H1 (cell line): Measurements from ENCODE around the gene CRNN.

ENCODE experiments used
- CBX8 ChIP-seq: fragments of 300-800, 300-1000 bp; sonication (generic); IDR thresholded peaks from 2 replicates; pipeline ENCODE4 v1.7.1; 2016; ENCODE audit warnings: low read depth, low read length, borderline replicate concordance
- EP300 ChIP-seq, 2 experiments: IDR thresholded peaks; 1 replicate in 1 of 2; 2 replicates in 1 of 2; pipeline ENCODE4 v1.6.1; 2011 to 2012; ENCODE audit warnings: low read depth in 2 of 2, low read length in 2 of 2, mild to moderate bottlenecking in 2 of 2, borderline replicate concordance in 1 of 2, inconsistent platforms in 1 of 2, moderate library complexity in 1 of 2
- SAP30 ChIP-seq: fragments of 300-600 bp; sonication (generic); IDR thresholded peaks from 2 replicates; pipeline ENCODE4 v1.7.1; 2012; ENCODE audit warnings: low read length, moderate library complexity, mild to moderate bottlenecking, inconsistent platforms; ENCODE audit not compliant: insufficient read depth, insufficient replicate concordance
- TEAD4 ChIP-seq: IDR thresholded peaks from 2 replicates; pipeline ENCODE4 v1.6.1; 2012; ENCODE audit warnings: low read depth, low read length, inconsistent platforms, mixed read lengths
- YY1 ChIP-seq: IDR thresholded peaks from 2 replicates; pipeline ENCODE4 v1.6.1; 2011; ENCODE audit warnings: low read depth, mild to moderate bottlenecking, low read length
- TF ChIP-seq, protein P1 (sequence below), 3 experiments: IDR thresholded peaks; 1 replicate in 2 of 3; 2 replicates in 1 of 3; pipeline versions ENCODE4 v1.5.1 to v1.6.1; 2011; ENCODE audit warnings: low read length in 3 of 3, mild to moderate bottlenecking in 3 of 3, inconsistent platforms in 2 of 3, low read depth in 1 of 3, moderate library complexity in 1 of 3; ENCODE audit not compliant: insufficient read depth in 1 of 3; ENCODE audit errors: control extremely low read depth in 1 of 3
- TF ChIP-seq, protein P2 (sequence below): IDR thresholded peaks from 2 replicates; pipeline ENCODE4 v1.6.1; 2012; ENCODE audit warnings: low read length, inconsistent platforms

DNA sequence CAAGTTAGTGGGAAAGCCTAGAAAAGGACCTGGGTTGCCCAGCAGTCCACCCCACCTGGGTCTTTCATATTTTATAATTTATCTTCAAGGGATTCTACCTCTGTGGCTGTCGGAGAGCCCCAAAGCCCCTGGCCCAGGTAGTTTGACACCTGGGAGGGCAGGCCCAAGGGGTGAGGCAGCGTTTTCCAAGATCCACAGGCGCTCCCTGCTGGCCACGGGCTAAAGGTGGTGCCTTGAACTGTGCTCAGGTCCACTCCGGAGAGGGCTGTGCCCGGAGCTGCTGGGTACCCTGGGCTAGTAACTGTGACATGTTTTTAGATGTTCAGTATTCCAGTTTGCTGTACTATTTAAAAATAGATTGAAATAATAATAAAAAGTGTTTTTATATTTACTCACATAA lies 37.2 kb upstream of the CRNN start:
- TF ChIP-seq, protein P1, sequence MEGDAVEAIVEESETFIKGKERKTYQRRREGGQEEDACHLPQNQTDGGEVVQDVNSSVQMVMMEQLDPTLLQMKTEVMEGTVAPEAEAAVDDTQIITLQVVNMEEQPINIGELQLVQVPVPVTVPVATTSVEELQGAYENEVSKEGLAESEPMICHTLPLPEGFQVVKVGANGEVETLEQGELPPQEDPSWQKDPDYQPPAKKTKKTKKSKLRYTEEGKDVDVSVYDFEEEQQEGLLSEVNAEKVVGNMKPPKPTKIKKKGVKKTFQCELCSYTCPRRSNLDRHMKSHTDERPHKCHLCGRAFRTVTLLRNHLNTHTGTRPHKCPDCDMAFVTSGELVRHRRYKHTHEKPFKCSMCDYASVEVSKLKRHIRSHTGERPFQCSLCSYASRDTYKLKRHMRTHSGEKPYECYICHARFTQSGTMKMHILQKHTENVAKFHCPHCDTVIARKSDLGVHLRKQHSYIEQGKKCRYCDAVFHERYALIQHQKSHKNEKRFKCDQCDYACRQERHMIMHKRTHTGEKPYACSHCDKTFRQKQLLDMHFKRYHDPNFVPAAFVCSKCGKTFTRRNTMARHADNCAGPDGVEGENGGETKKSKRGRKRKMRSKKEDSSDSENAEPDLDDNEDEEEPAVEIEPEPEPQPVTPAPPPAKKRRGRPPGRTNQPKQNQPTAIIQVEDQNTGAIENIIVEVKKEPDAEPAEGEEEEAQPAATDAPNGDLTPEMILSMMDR (IDR thresholded peaks at IDR 0.05; ENCODE audit: control extremely low read depth in 1 of 3, insufficient read depth in 1 of 3, low read depth in 1 of 3, low read length in 3 of 3): no peak
- TF ChIP-seq YY1: no peak
- no peak for TF ChIP-seq TEAD4
- no peak for TF ChIP-seq SAP30
- TF ChIP-seq, protein P2, sequence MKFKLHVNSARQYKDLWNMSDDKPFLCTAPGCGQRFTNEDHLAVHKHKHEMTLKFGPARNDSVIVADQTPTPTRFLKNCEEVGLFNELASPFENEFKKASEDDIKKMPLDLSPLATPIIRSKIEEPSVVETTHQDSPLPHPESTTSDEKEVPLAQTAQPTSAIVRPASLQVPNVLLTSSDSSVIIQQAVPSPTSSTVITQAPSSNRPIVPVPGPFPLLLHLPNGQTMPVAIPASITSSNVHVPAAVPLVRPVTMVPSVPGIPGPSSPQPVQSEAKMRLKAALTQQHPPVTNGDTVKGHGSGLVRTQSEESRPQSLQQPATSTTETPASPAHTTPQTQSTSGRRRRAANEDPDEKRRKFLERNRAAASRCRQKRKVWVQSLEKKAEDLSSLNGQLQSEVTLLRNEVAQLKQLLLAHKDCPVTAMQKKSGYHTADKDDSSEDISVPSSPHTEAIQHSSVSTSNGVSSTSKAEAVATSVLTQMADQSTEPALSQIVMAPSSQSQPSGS: no peak
- TF ChIP-seq CBX8: no peak
- no peak for TF ChIP-seq EP300 (IDR thresholded peaks at IDR 0.05; ENCODE audit: borderline replicate concordance in 1 of 2, low read depth in 2 of 2, low read length in 2 of 2)
